ENCODE results near the gene GOT1. TPM values are rescaled to one million over a fixed set of nuclear protein-coding genes. Genes with fewer than 3 reads are reported as not detected.

GOT1 gene
- total and polyA plus RNA-seq, 2 donors from 2014 or later: 73.2 to 241 TPM

GRCh38 chr10:99360934-99361333, 69.5 kb downstream of the GOT1 start:
- Histone ChIP-seq H3K4me3 (ENCODE audit: low read length in 3 of 3) (no peak overlapping the region), H3K4me1 (ENCODE audit: control insufficient read depth in 2 of 3, insufficient read depth in 2 of 3, low read depth in 1 of 3, low read length in 3 of 3) (no peaks in the 10 kb centered on the region), H3K9me3 (ENCODE audit: control insufficient read depth in 2 of 3, insufficient read depth in 1 of 3, low read length in 3 of 3) (no peaks in the 10 kb centered on the region), H3K36me3 (ENCODE audit: control insufficient read depth in 2 of 3, insufficient read depth in 3 of 3, low read length in 3 of 3) (no peaks in the 10 kb centered on the region), H3K9ac (ENCODE audit: low read length in 3 of 3) (no peak overlapping the region), H3K27ac (ENCODE audit: low read depth in 2 of 2, low read length in 2 of 2) (no peak overlapping the region), H3K27me3 (ENCODE audit: control insufficient read depth, insufficient read depth, low read length) (no peaks in the 10 kb centered on the region)
- DNase-seq (no peak), FAIRE-seq (no peak)
- TF ChIP-seq CTCF (IDR thresholded peaks at IDR 0.05; ENCODE audit: borderline replicate concordance, extremely low read depth, insufficient read depth): no peak
- intact Hi-C loops (cut with DNase I): no loop called here

- Histone ChIP-seq H3K36me3 (ENCODE audit: control insufficient read depth in 2 of 3, insufficient read depth in 3 of 3, low read length in 3 of 3) (no peaks in the 10 kb centered on the region), H3K9ac (ENCODE audit: low read length in 3 of 3) (no peak overlapping the region), H3K27me3 (ENCODE audit: control insufficient read depth, insufficient read depth, low read length) (no peaks in the 10 kb centered on the region), H3K27ac (ENCODE audit: low read depth in 2 of 2, low read length in 2 of 2) (no peak overlapping the region), H3K4me3 (ENCODE audit: low read length in 3 of 3) (no peak overlapping the region), H3K9me3 (ENCODE audit: control insufficient read depth in 2 of 3, insufficient read depth in 1 of 3, low read length in 3 of 3) (no peaks in the 10 kb centered on the region), H3K4me1 (ENCODE audit: control insufficient read depth in 2 of 3, insufficient read depth in 2 of 3, low read depth in 1 of 3, low read length in 3 of 3) (no peaks in the 10 kb centered on the region)
- no peak for DNase-seq
- no peak for TF ChIP-seq CTCF (IDR thresholded peaks at IDR 0.05; ENCODE audit: borderline replicate concordance, extremely low read depth, insufficient read depth)
- no peak for FAIRE-seq
- intact Hi-C loops (cut with DNase I): no loop called here
Measured at GRCh38 chr10:99358101-99358500, 72.3 kb downstream of the GOT1 start.

GRCh38 chr10:99357691-99358090, 72.7 kb downstream of the GOT1 start:
- H3K27ac ChIP-seq (ENCODE audit: low read depth in 2 of 2, low read length in 2 of 2): no peak overlapping the region
- H3K9me3 ChIP-seq (ENCODE audit: control insufficient read depth in 2 of 3, insufficient read depth in 1 of 3, low read length in 3 of 3): no peaks in the 10 kb centered on the region
- intact Hi-C loops (cut with DNase I): no loop called here
- H3K4me1 ChIP-seq (ENCODE audit: control insufficient read depth in 2 of 3, insufficient read depth in 2 of 3, low read depth in 1 of 3, low read length in 3 of 3): no peaks in the 10 kb centered on the region
- no peaks in the 10 kb centered on the region for H3K36me3 ChIP-seq (ENCODE audit: control insufficient read depth in 2 of 3, insufficient read depth in 3 of 3, low read length in 3 of 3)
- no peak for DNase-seq
- no peaks in the 10 kb centered on the region for H3K27me3 ChIP-seq (ENCODE audit: control insufficient read depth, insufficient read depth, low read length)
- no peak overlapping the region for H3K9ac ChIP-seq (ENCODE audit: low read length in 3 of 3)
- FAIRE-seq: no peak
- H3K4me3 ChIP-seq (ENCODE audit: low read length in 3 of 3): no peak overlapping the region
- TF ChIP-seq CTCF (IDR thresholded peaks at IDR 0.05; ENCODE audit: borderline replicate concordance, extremely low read depth, insufficient read depth): no peak

GRCh38 chr10:99353182-99353581, 77.2 kb downstream of the GOT1 start:
- no peaks in the 10 kb centered on the region for H3K9me3 ChIP-seq (ENCODE audit: control insufficient read depth in 2 of 3, insufficient read depth in 1 of 3, low read length in 3 of 3)
- DNase-seq: no peak
- no peak overlapping the region for H3K4me3 ChIP-seq (ENCODE audit: low read length in 3 of 3)
- no peak for FAIRE-seq
- H3K4me1 ChIP-seq (ENCODE audit: control insufficient read depth in 2 of 3, insufficient read depth in 2 of 3, low read depth in 1 of 3, low read length in 3 of 3): no peaks in the 10 kb centered on the region
- intact Hi-C loops (cut with DNase I): no loop called here
- no peak for TF ChIP-seq CTCF (IDR thresholded peaks at IDR 0.05; ENCODE audit: borderline replicate concordance, extremely low read depth, insufficient read depth)
- no peak overlapping the region for H3K9ac ChIP-seq (ENCODE audit: low read length in 3 of 3)
- H3K27me3 ChIP-seq (ENCODE audit: control insufficient read depth, insufficient read depth, low read length): no peaks in the 10 kb centered on the region
- no peak overlapping the region for H3K27ac ChIP-seq (ENCODE audit: low read depth in 2 of 2, low read length in 2 of 2)
- H3K36me3 ChIP-seq (ENCODE audit: control insufficient read depth in 2 of 3, insufficient read depth in 3 of 3, low read length in 3 of 3): no peaks in the 10 kb centered on the region

Measured in kidney (tissue), 14 donors.